Measurements from ENCODE around the gene MAP3K3.
A peak's percentile ranks its signal among the peaks of the same experiment; 100 is the strongest.

The MAP3K3 gene

GRCh38 chr17:63652106-63652505 is 29.9 kb downstream of the MAP3K3 start:
- DNase-seq (ENCODE audit: low spot score) = no peak

DNA sequence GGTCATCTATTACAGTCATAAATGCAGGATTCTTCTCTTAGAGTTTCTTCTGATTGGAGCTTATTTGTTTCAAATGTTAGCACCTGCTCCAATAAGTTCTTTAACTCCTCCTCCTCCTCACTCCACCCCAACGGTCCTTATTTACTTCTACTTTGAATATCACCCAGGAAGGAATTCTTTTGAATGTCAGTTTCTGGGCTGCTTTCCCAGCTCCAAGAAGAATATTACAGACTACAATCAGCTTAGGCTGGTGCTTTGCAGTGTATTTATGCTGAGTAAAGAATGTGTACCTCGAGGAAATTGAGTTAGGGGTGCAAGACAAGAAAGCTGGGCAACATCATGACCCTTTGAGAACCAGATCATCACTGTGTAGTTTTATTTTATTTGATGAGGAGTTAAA is 30.8 kb downstream of the MAP3K3 start:
- no peak for DNase-seq (ENCODE audit: low spot score)

DNA sequence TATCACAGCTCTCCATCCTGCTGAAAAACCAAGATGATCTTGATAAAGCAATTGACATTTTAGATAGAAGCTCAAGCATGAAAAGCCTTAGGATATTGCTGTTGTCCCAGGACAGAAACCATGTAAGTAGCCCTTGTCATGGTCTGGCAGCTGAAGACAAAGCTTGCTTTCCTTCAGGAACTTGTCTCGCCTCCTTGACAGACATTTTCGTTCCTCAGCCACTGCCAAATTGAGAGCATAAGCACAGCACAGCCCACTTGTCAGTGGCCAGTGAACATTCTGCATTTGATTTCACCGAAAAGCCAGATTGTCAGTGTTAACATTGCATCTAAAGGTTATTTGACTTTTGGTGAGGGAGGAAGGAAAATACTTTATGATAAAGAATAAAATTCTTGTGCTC is 35.6 kb downstream of the MAP3K3 start:
- DNase-seq (ENCODE audit: low spot score) = no peak

DNA sequence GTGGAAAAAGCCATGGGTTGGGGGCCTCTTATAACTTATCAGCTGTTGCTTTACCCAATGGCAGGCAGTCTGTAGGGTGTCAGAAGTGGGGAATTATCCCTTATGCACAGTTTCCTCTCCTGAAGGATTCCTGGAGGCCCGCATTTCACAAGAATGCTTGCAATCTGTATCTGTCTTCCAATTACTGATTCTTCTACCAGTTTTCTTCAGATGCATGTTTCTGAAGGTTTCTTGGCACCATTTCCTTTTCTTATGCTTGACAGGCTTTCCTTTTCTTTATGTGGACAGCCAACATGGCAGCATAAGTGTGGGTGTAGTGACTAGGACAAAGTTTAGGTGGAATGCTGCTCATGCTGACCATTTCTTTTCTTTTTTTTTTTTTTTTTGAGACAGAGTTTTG is 36.1 kb downstream of the MAP3K3 start:
- DNase-seq (ENCODE audit: low spot score) = no peak

DNA sequence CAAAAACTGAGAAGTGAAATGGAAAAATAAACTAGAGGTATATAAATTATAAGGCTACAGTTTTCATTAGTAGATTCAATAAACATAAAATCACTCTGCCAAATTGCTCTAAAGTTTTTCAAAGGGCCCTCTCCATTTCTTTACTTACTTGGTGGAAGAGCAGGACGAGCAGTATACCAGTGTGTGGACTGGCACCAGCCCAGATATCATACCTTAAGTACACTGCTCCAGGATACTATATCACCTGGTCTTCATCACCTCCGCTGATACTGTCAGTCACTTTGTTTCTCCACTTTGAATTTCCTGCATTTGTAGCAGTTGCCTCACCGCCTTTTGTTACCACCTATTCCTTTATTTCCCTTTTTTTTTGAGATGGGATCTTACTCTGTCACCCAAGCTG is 37.6 kb downstream of the MAP3K3 start:
- DNase-seq (ENCODE audit: low spot score) = no peak

- DNase-seq (ENCODE audit: low spot score) = peak; percentile 51
Observed at GRCh38 chr17:63665527-63666214, 43.5 kb downstream of the MAP3K3 start.

DNA sequence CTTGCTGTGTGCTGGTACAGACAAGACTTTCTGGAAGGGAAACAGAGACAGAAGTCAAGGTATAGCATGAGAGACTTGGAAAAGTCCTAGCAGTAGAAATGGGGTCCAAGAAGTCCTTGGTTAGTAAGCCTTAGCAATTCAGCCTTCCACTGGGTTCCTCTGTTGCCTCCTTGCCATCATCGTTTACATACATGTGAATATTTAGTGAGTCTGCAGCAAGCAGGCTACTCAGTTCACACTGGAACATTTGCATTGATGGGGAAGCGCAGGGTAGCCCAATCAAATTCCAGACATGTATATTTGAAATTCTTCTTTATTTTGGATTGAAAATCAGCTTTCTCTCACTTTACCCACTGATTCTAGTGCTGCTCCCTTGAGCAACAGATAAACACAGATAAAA is 50.6 kb downstream of the MAP3K3 start:
- DNase-seq (ENCODE audit: low spot score) = no peak

GRCh38 chr17:63675231-63675606 is 53.0 kb downstream of the MAP3K3 start:
- no peak for DNase-seq (ENCODE audit: low spot score)

DNA sequence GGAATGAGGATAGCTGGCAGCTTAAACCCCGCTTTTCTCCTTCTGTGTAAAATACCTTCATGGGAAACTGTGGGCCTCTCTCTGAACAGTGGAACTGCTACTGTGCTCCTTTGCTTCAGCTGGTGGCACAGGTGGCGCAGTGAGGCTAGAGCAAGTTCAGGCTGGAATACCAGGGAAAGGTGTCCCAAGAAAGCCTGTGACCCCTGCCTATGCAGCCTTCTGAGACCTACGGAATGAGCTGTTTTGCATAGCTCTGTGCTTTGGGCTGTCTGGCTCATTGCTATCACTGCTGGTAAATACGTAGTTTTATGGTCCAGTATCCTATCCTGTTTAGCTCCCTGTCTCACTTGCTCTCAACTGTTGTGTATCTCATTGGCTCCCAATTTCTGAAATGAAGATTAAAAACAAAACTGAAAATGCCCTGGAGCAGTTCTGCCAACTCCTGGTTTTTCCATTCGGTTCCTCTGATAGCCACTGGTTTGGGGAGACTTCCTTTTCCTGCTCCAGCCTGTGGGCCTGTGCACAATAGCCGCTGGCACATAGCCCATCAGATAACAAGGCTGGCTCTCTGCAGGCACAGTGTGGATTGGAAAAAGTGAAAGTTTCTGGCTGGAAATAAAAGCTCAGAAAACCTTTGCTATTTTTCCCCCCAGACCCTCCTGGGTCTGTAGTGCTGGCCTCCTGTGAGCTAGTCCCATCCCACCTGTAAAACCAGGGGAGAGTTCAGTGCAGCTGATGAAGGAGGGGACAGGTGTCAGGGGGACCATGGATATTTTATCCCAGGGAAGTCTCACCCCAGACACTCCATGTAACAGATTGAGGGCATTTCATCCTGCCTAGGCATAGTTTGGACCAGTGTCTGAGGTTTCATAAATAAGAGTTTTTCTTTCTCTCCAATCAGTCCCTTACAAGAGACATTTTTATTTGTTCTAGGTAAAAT is 53.7 kb downstream of the MAP3K3 start:
- no peak for DNase-seq (ENCODE audit: low spot score)

DNA sequence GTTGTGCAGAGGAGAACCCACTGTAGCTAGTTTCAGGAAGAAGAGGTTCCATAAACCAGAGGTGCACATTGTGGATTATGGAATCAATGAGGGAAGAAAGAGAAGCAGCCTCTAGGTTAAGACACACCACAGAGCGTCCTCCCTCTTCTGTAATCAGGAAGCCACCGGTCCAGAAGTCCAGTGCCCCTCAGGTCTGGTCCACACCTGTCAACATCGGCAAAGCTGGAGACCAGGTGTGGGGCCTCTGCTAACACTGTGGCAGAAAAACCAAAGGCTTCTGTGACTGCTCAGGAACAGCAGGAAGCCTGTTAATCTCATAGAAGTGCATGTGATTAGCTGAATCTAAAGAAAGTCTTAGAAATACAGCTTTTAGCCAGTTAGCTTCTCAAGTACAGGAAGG is 54.4 kb downstream of the MAP3K3 start:
- DNase-seq (ENCODE audit: low spot score) = no peak

- no peak for DNase-seq (ENCODE audit: low spot score)
Observed at GRCh38 chr17:63679214-63679613, 57.0 kb downstream of the MAP3K3 start.

DNA sequence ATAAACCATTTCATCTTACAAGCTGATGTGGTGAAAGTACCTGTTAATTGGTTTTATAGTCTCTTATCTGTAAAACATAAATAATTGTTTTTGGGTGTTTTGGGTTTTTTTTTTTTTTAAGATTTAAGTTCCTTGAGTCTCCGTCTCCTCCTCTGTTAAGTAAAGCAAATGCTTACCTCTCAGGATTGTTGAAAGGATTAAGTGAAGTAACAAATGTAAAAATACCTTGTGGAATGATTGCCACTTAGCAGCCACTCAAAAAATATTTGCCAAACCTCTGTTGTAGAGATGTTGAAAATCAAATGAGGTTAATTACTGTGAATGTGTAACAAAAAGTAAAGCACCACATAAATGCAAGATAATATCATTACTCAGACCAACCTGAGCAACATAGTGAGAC is 58.5 kb downstream of the MAP3K3 start:
- no peak for DNase-seq (ENCODE audit: low spot score)

- DNase-seq (ENCODE audit: low spot score) = no peak
Observed at GRCh38 chr17:63681530-63681929, 59.3 kb downstream of the MAP3K3 start.

- no peak for DNase-seq (ENCODE audit: low spot score)
Observed at GRCh38 chr17:63682441-63682840, 60.2 kb downstream of the MAP3K3 start.

DNA sequence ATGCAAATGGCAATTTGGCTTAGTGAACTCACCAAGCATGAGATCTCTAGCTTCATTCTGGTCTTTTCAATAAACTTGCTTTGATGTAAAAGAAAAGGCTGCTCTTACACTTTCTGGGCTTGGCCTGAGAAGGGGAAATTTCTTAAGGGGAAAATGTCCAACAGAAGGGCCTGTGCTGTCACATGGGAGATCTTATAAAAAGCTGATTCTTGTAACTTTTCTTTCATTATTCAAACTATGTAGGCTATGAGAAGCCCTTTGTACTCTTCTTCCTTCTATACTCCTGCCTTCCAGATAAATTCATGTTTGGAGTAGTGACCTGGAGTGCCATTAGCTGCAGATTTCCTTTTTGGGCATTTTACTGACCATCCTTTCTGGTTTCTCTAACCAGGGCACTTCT is 60.8 kb downstream of the MAP3K3 start:
- no peak for DNase-seq (ENCODE audit: low spot score)

DNA sequence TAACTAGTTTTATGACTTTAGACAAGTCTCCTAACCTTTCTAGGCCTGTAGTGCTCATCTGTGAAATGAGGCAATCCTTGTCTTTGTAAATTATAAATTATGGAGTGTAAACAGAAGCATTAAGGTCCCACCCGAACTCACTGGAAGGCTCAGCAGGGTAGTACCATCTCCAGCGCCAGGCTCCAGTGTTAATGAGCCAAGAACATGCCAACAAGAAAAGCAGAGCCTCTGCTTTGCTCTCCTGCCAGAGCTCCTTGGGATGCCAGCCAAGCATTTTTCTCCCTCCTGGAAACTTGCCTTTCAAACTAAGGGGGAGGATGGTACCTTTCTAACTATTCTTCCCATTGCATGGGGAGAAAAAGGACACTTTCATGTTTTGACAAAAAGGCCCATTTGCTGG is 62.8 kb downstream of the MAP3K3 start:
- DNase-seq (ENCODE audit: low spot score) = no peak

DNA sequence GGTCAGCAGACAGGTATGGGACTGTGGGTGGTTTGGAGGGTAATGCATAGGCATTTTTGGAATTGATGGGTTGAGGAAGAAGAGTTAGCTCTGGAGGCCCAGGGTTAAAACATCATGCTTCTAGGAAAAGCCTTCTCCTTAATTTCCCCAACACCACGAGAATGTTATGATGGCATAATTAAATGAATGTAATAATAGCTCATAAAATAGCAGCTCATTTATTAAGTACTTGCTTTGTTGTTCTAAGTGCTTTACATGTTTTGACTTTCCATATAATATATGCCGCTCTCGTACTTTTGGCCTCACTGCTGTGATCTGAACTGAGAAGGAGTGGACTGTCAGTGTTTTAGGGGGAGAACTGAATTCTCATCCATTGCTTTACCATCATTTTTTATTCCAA is 63.4 kb downstream of the MAP3K3 start:
- no peak for DNase-seq (ENCODE audit: low spot score)

DNA sequence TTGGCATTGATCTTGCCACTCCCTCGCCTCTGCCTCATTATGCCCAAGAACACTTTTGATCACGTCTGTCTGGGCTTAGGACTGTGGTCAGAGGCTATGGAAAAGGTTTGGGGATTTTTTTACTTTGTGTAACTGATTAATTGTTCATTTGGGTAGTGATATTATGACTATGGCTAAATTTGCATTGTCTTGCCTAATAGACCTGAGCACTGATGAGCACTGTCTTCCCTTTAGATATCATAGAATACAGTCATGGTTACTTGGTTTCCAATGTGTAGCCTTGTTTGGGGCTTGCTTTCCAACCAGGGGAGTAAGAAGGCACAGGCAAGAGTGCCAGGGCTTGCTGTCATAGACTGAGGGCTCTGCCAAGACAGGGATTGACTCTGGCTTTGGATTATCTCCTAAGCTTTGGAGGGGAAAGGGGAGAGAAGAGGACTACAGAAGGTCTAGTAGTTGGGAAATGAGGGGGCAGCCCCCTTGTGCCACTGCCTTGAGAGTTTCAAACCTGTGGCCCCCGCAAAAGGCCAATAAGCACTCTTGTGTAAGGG is 64.0 kb downstream of the MAP3K3 start:
- DNase-seq (ENCODE audit: low spot score) = no peak

- DNase-seq (ENCODE audit: low spot score) = no peak
Observed at GRCh38 chr17:63688396-63689020, 66.3 kb downstream of the MAP3K3 start.

- no peak for DNase-seq (ENCODE audit: low spot score)
Observed at GRCh38 chr17:63689479-63689878, 67.3 kb downstream of the MAP3K3 start.

DNA sequence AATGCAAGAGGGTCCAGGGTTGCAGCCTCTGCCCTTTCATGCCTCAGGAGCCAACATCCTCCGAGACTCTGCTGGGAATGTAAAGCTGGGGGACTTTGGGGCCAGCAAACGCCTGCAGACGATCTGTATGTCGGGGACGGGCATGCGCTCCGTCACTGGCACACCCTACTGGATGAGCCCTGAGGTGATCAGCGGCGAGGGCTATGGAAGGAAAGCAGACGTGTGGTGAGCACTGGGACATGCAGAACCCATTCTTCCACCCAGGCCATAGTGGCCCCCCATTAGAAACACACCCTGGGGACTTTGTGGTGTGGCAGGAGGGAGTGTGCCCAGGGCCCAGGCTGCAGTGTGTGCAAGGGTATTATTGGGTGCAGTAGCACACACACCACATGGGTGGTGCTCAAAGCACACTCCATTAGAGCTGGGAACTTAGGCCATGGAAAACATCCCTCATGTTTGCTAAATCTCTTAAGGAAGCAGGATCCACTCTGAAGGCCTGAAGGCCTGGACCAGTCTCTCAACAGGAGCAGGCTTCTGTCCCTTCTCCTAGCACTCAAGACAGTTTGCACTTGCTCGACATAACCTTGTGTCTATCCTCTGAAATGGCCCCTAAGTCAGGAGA is 70.1 kb downstream of the MAP3K3 start:
- no peak for DNase-seq (ENCODE audit: low spot score)

DNA sequence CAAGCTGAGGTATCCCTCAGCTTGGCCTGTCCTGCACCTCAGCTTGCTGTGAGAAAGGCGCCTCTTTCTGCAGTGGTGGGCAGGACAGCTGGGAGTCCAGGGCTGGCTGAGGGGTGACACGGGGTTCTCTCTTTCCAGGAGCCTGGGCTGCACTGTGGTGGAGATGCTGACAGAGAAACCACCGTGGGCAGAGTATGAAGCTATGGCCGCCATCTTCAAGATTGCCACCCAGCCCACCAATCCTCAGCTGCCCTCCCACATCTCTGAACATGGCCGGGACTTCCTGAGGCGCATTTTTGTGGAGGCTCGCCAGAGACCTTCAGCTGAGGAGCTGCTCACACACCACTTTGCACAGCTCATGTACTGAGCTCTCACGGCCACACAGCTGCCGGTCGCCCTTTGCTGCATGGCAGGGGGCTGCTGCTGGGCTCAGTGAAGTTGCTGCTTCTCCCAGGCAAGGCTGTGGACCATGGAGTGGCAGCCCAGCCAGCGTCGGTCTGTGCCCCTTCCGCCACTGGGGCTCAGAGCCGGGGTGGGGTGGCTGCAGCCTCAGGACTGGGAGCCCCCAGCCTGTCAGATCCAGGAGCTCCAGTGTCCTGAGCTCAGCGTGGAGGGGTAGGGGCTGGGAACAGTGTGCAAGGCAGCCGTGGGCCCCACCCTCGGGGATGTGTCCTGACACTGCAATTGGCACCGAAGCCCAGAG is 71.3 kb downstream of the MAP3K3 start:
- no peak for DNase-seq (ENCODE audit: low spot score)

All from NAMALWA (cell line).